ENCODE results near the gene NACC1.

Gene NACC1

DNA sequence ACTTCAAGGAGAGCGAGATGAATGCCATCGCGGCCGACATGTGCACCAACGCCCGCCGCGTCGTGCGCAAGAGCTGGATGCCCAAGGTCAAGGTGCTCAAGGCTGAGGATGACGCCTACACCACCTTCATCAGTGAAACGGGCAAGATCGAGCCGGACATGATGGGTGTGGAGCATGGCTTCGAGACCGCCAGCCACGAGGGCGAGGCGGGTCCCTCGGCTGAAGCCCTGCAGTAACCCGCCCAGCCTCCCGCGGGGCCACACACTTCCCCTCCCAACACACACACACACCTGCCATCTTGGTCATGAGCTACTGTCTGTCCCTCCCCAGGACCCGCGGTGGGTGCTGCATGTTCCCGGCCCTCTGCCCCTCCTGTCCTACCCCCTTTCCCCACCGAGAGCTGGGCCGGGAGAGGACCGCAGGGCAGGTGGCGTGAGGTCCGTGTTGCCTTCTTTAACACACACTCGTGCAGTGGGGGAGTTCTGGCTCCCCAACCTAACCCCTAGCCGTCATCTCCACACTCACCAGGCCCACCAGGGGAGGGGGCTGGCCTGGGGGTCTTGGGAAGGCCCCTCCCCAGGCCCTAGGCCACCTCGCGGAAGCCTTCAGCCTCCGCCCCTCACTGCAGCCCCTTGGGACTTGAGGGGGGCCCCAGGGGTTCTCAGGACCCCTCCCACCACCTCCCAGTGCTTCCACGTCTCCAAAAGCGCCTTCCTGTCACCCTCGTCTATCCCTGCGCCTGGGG lies 20.3 kb downstream of the NACC1 start:
- no peaks in the 10 kb centered on the region for H3K27me3 ChIP-seq (replicated peaks; ENCODE audit: insufficient read depth, low read length)
- no peaks in the 10 kb centered on the region for H4K20me1 ChIP-seq (ENCODE audit: insufficient read depth, low read length)
- H3K4me1 ChIP-seq (ENCODE audit: low read length): no peaks in the 10 kb centered on the region
- H3K27ac ChIP-seq (ENCODE audit: low read length): no peak overlapping the region
- no peaks in the 10 kb centered on the region for H3K9me3 ChIP-seq (replicated peaks; ENCODE audit: insufficient read depth, low read length)
- H3F3A ChIP-seq (ENCODE audit: insufficient read depth, low read length): no peaks in the 10 kb centered on the region
- H3K4me2 ChIP-seq (ENCODE audit: low read depth, low read length): no peak overlapping the region
- peaks cover 13% of the 10 kb centered on the region for H3K79me2 ChIP-seq (ENCODE audit: low read length)
- H3K9ac ChIP-seq (ENCODE audit: low read length): no peak overlapping the region
- no peak overlapping the region for H2AFZ ChIP-seq (ENCODE audit: low read length)
- H3K36me3 ChIP-seq (replicated peaks; ENCODE audit: insufficient read depth, low read length): 0 out of 2 replicates have a peak, but pooled peaks cover 7% of the 10 kb centered on the region
- no peak overlapping the region for H3K4me3 ChIP-seq (ENCODE audit: low read length)
- H3K9me2 ChIP-seq (replicated peaks; ENCODE audit: insufficient read depth, low read length): no peaks in the 10 kb centered on the region
- no peak for DNase-seq
- TF ChIP-seq EZH2 (optimal IDR thresholded peaks at IDR 0.05; ENCODE audit: low read depth, low read length): no peak
- no peak for TF ChIP-seq EZH2phosphoT487 (IDR thresholded peaks at IDR 0.05; ENCODE audit: low read length)
- TF ChIP-seq, protein P1, sequence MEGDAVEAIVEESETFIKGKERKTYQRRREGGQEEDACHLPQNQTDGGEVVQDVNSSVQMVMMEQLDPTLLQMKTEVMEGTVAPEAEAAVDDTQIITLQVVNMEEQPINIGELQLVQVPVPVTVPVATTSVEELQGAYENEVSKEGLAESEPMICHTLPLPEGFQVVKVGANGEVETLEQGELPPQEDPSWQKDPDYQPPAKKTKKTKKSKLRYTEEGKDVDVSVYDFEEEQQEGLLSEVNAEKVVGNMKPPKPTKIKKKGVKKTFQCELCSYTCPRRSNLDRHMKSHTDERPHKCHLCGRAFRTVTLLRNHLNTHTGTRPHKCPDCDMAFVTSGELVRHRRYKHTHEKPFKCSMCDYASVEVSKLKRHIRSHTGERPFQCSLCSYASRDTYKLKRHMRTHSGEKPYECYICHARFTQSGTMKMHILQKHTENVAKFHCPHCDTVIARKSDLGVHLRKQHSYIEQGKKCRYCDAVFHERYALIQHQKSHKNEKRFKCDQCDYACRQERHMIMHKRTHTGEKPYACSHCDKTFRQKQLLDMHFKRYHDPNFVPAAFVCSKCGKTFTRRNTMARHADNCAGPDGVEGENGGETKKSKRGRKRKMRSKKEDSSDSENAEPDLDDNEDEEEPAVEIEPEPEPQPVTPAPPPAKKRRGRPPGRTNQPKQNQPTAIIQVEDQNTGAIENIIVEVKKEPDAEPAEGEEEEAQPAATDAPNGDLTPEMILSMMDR (IDR thresholded peaks at IDR 0.05; ENCODE audit: low read length): no peak

DNA sequence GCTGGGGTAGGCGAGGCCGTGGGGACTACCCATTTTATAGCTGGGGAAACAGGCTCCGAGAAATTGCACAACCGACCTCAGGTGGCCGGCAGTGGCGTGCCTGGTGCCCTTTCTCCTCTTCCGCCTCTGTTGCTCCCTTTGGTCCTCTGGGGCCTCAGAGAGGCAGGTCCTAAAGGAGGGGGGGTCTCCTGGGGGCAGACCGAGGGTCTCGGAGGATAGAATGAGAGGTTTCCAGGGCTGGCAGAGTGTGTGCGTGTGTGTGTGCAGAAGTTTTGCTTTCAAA lies 20.8 kb downstream of the NACC1 start:
- Histone ChIP-seq H2AFZ (ENCODE audit: low read length) (no peak overlapping the region), H3K36me3 (replicated peaks; ENCODE audit: insufficient read depth, low read length) (0 out of 2 replicates have a peak, but pooled peaks cover 7% of the 10 kb centered on the region), H3K9me3 (replicated peaks; ENCODE audit: insufficient read depth, low read length) (no peaks in the 10 kb centered on the region), H3K4me2 (ENCODE audit: low read depth, low read length) (no peak overlapping the region), H3K4me1 (ENCODE audit: low read length) (no peaks in the 10 kb centered on the region), H3F3A (ENCODE audit: insufficient read depth, low read length) (no peaks in the 10 kb centered on the region), H3K9ac (ENCODE audit: low read length) (no peak overlapping the region), H4K20me1 (ENCODE audit: insufficient read depth, low read length) (no peaks in the 10 kb centered on the region), H3K9me2 (replicated peaks; ENCODE audit: insufficient read depth, low read length) (no peaks in the 10 kb centered on the region), H3K27me3 (replicated peaks; ENCODE audit: insufficient read depth, low read length) (no peaks in the 10 kb centered on the region), H3K4me3 (ENCODE audit: low read length) (no peak overlapping the region), H3K27ac (ENCODE audit: low read length) (no peak overlapping the region), H3K79me2 (ENCODE audit: low read length) (peaks cover 8% of the 10 kb centered on the region; the same call in 1 of the 2 replicates)
- no peak for DNase-seq
- no peak for TF ChIP-seq EZH2 (optimal IDR thresholded peaks at IDR 0.05; ENCODE audit: low read depth, low read length)
- TF ChIP-seq, protein P1 (IDR thresholded peaks at IDR 0.05; ENCODE audit: low read length): no peak
- no peak for TF ChIP-seq EZH2phosphoT487 (IDR thresholded peaks at IDR 0.05; ENCODE audit: low read length)

DNA sequence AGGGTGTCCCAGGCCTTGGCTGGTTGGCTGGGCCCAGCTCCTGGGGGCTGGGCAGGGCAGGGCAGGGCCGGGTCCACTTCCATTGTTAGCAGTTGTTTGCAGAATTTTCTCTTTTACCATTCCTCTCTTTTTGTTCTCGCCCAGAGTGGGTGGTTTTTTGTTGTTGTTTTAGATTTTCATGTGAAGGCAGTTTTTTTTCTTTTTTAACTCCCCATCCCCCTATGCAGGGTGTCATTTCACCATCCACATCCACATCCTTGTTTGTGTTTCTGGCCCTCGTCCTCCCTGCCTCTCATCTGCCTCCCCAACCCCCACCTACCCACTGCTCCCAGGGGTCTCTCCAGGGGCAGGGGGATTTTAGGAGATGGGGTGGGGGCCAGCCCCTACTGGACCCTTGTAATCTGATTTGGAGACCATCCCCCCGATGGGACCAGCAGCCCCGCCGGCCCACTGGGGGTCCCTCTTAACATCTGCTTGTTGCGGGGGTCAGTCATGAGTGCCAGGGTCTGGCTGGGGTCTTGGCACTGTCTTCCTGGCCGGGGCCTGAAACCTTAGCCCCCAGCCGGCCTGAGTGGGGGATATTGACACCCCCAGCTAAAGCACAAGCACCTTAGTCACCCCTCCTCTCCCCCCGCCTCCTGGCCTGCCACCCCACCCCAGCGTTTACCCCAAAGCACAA lies 21.7 kb downstream of the NACC1 start:
- H2AFZ ChIP-seq (ENCODE audit: low read length): no peak overlapping the region
- H3K4me2 ChIP-seq (ENCODE audit: low read depth, low read length): no peak overlapping the region
- H4K20me1 ChIP-seq (ENCODE audit: insufficient read depth, low read length): no peaks in the 10 kb centered on the region
- H3K27me3 ChIP-seq (replicated peaks; ENCODE audit: insufficient read depth, low read length): no peaks in the 10 kb centered on the region
- H3F3A ChIP-seq (ENCODE audit: insufficient read depth, low read length): no peaks in the 10 kb centered on the region
- no peaks in the 10 kb centered on the region for H3K9me3 ChIP-seq (replicated peaks; ENCODE audit: insufficient read depth, low read length)
- TF ChIP-seq, protein P1 (IDR thresholded peaks at IDR 0.05; ENCODE audit: low read length): no peak
- no peak for TF ChIP-seq EZH2phosphoT487 (IDR thresholded peaks at IDR 0.05; ENCODE audit: low read length)
- no peak for TF ChIP-seq EZH2 (optimal IDR thresholded peaks at IDR 0.05; ENCODE audit: low read depth, low read length)
- H3K36me3 ChIP-seq (replicated peaks; ENCODE audit: insufficient read depth, low read length): 0 out of 2 replicates have a peak, but pooled peaks cover 7% of the 10 kb centered on the region
- no peaks in the 10 kb centered on the region for H3K79me2 ChIP-seq (ENCODE audit: low read length)
- no peaks in the 10 kb centered on the region for H3K9me2 ChIP-seq (replicated peaks; ENCODE audit: insufficient read depth, low read length)
- H3K4me1 ChIP-seq (ENCODE audit: low read length): no peaks in the 10 kb centered on the region
- H3K9ac ChIP-seq (ENCODE audit: low read length): no peak overlapping the region
- H3K4me3 ChIP-seq (ENCODE audit: low read length): no peak overlapping the region
- no peak for DNase-seq
- H3K27ac ChIP-seq (ENCODE audit: low read length): no peak overlapping the region

Measured in MM.1S (cell line).